HCT116 (cell line): ENCODE results near the gene C9orf85. TPM values are rescaled to one million over a fixed set of nuclear protein-coding genes. Genes with fewer than 3 reads are reported as not detected.

Experiments used
- ATAC-seq: fragments of 200-7000 bp; cut with Tn5 transposase; 2 replicates; pipeline ENCODE4 v1.9.1; 2020; ENCODE audit warnings: mild to moderate bottlenecking, moderate library complexity
- BruUV-seq: library from RNA; stranded (reverse); fragments of 400-500 nt; replicated peaks from 2 replicates; lab custom pipeline; 2021; lab: Mats Ljungman, UMichigan
- CTCF ChIA-PET: fragments of 300-600 bp; sonication (Branson Sonifier 250); formaldehyde crosslinking; loops from one replicate; lab custom pipeline; 2021; ENCODE audit warnings: antibody characterized with exemption; lab: Charles Lee
- POLR2A ChIA-PET: fragments of 300-600, 350-600 bp; sonication (Branson Sonifier 250); formaldehyde crosslinking; loops from one replicate; lab custom pipeline; 2021; ENCODE audit warnings: antibody characterized with exemption; lab: Charles Lee
- RAD21 ChIA-PET, 2 experiments: fragments of 300-600 bp; sonication (Branson Sonifier 250); formaldehyde crosslinking; loops; one replicate each; lab custom pipeline; 2023; ENCODE audit warnings: low total read pairs in 2 of 2; ENCODE audit not compliant: uncharacterized antibody in 2 of 2, unreplicated experiment in 2 of 2, low non-redundant PET in 1 of 2; lab: Charles Lee
- DNase-seq: peaks from one replicate; pipeline ENCODE4 v3.0.0-alpha.2; 2010; ENCODE audit warnings: low read depth, low spot score
- H2AFZ ChIP-seq: fragments of 200-600 bp; shearing (Covaris generic), sonication (generic); 2 replicates; pipeline ENCODE4 v1.6.1; 2017; ENCODE audit warnings: low read depth, mixed run types, mixed read lengths, antibody characterized with exemption, low read length; ENCODE audit not compliant: poor library complexity, severe bottlenecking
- H3K27ac ChIP-seq: 2 replicates; pipeline ENCODE4 v1.5.1; 2012; ENCODE audit warnings: low read depth, low read length
- H3K27me3 ChIP-seq: fragments of 200-600 bp; sonication (generic); 2 replicates; pipeline ENCODE4 v1.6.1; 2016; ENCODE audit warnings: mixed run types, low read length, mixed read lengths; ENCODE audit not compliant: insufficient read depth
- H3K36me3 ChIP-seq, 2 experiments: fragments of 200-500 bp in 1 of 2; fragments of 200-600 bp in 1 of 2; sonication (Bioruptor generic) in 1 of 2; sonication (generic) in 1 of 2; 2 replicates each; pipeline versions ENCODE4 v1.5.1 to v1.6.1; 2014 to 2016; ENCODE audit warnings: low read length in 2 of 2, inconsistent platforms in 1 of 2, mixed read lengths in 1 of 2, mixed run types in 1 of 2; ENCODE audit not compliant: insufficient read depth in 2 of 2, control insufficient read depth in 1 of 2
- H3K4me1 ChIP-seq, 2 experiments: fragments of 200-600 bp in 1 of 2; sonication (generic) in 1 of 2; 2 replicates each; pipeline versions ENCODE4 v1.5.1 to v1.6.1; 2012 to 2017; ENCODE audit warnings: low read length in 2 of 2, inconsistent platforms in 1 of 2, mild to moderate bottlenecking in 1 of 2, mixed read lengths in 1 of 2, mixed run types in 1 of 2, moderate library complexity in 1 of 2; ENCODE audit not compliant: insufficient read depth in 2 of 2, control insufficient read depth in 1 of 2
- H3K4me2 ChIP-seq: fragments of 200-600 bp; sonication (generic); 2 replicates; pipeline ENCODE4 v1.6.1; 2017; ENCODE audit warnings: mixed run types, low read length, mixed read lengths
- H3K4me3 ChIP-seq, 2 experiments: fragments of 200-600 bp in 1 of 2; sonication (generic) in 1 of 2; replicated peaks in 1 of 2; 2 replicates each; pipeline ENCODE4 v1.5.1; 2011 to 2016; ENCODE audit warnings: low read length in 2 of 2, control low read depth in 1 of 2, low read depth in 1 of 2, mild to moderate bottlenecking in 1 of 2, mixed read lengths in 1 of 2, mixed run types in 1 of 2
- H3K79me2 ChIP-seq: fragments of 200-600 bp; sonication (generic); 2 replicates; pipeline ENCODE4 v1.6.1; 2017; ENCODE audit warnings: mild to moderate bottlenecking, mixed run types, low read length, moderate library complexity, mixed read lengths; ENCODE audit not compliant: insufficient read depth
- H3K9ac ChIP-seq: fragments of 200-600 bp; sonication (generic); 2 replicates; pipeline ENCODE4 v1.6.1; 2016; ENCODE audit warnings: low read length, mixed read lengths
- H3K9me2 ChIP-seq: fragments of 200-600 bp; sonication (generic), shearing (Covaris generic); 2 replicates; pipeline ENCODE4 v1.6.1; 2017; ENCODE audit warnings: mixed run types, mild to moderate bottlenecking, moderate library complexity; ENCODE audit not compliant: insufficient read depth
- H3K9me3 ChIP-seq, 2 experiments: fragments of 200-500 bp in 1 of 2; fragments of 200-600 bp in 1 of 2; sonication (Bioruptor generic) in 1 of 2; sonication (generic) in 1 of 2; 2 replicates each; pipeline ENCODE4 v1.6.1; 2014 to 2017; ENCODE audit warnings: low read length in 2 of 2, mixed read lengths in 2 of 2, inconsistent platforms in 1 of 2, low read depth in 1 of 2, mild to moderate bottlenecking in 1 of 2, mixed run types in 1 of 2, moderate library complexity in 1 of 2; ENCODE audit not compliant: control insufficient read depth in 1 of 2, insufficient read depth in 1 of 2
- H4K20me1 ChIP-seq: fragments of 200-600 bp; sonication (generic), shearing (Covaris generic); 2 replicates; pipeline ENCODE4 v1.6.1; 2017; ENCODE audit warnings: mixed run types, mild to moderate bottlenecking, moderate library complexity; ENCODE audit not compliant: insufficient read depth
- EZH2 ChIP-seq: fragments of 200-600 bp; sonication (generic); IDR thresholded peaks from 2 replicates; pipeline ENCODE4 v1.6.1; 2017; ENCODE audit warnings: antibody characterized with exemption, mixed run types
- EZH2phosphoT487 ChIP-seq: fragments of 200-600 bp; IDR thresholded peaks from 2 replicates; pipeline ENCODE4 v1.6.1; 2018; ENCODE audit warnings: antibody characterized with exemption, borderline replicate concordance
- FOSL1 ChIP-seq: IDR thresholded peaks from 2 replicates; pipeline ENCODE4 v1.6.1; 2012; ENCODE audit warnings: low read depth
- JUND ChIP-seq: IDR thresholded peaks from 2 replicates; pipeline ENCODE4 v1.6.1; 2012
- RAD21 ChIP-seq: IDR thresholded peaks from 2 replicates; pipeline ENCODE4 v1.6.1; 2012; ENCODE audit warnings: low read depth, mild to moderate bottlenecking
- SIN3A ChIP-seq: IDR thresholded peaks from 2 replicates; pipeline ENCODE4 v1.6.1; 2012; ENCODE audit warnings: low read depth
- SP1 ChIP-seq: IDR thresholded peaks from 2 replicates; pipeline ENCODE4 v1.6.1; 2012; ENCODE audit warnings: low read depth
- SRF ChIP-seq: IDR thresholded peaks from 2 replicates; pipeline ENCODE4 v1.6.1; 2012; ENCODE audit warnings: low read depth
- TCF7L2 ChIP-seq: IDR thresholded peaks from 2 replicates; pipeline ENCODE4 v1.7.0; 2011; ENCODE audit warnings: borderline replicate concordance, inconsistent platforms; ENCODE audit not compliant: insufficient read depth, insufficient read length; ENCODE audit errors: extremely low read depth
- ZFX ChIP-seq: fragments of 450-650 bp; IDR thresholded peaks from 2 replicates; pipeline ENCODE4 v1.6.1; 2017
- intact Hi-C: fragments of 100-400 bp; cut with micrococcal nuclease; formaldehyde crosslinking; loops from 2 replicates; pipeline ENCODE4 v1.10.0; 2022
- total RNA-seq: library from RNA; stranded (reverse); gene quantifications from one replicate; pipeline ENCODE4 v1.2.1, GENCODE V29; 2021; ENCODE audit not compliant: unreplicated experiment
- TF ChIP-seq, protein P1 (sequence below): IDR thresholded peaks from 2 replicates; pipeline ENCODE4 v1.6.1; 2011; ENCODE audit warnings: mild to moderate bottlenecking, low read length, moderate library complexity; ENCODE audit not compliant: insufficient replicate concordance; ENCODE audit errors: extremely low read depth

Gene C9orf85
- total RNA-seq, 1 experiment from 2014 or later = 12.4 TPM

DNA sequence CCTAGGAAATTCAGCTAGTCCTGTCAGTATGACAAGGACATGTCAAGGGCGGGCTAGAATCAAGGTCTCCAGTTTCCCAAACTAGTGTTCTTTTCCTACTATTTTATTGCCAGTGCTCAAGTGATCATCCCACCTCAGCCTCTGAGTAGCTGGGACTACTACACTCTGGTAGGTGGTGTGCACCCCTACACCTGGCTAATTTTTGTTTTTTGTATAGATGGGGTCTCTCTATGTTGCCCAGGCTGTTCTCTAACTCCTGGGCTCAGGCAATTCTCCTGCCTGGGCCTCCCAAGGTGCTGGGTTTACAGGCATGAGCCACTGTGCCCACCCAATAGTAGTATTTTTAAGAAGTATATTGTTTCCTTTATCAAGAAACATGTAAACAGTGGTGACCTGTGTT lies 54.0 kb downstream of the C9orf85 start:
- Histone ChIP-seq H3K36me3 (no peaks in the 10 kb centered on the region), H3K4me2 (no peak overlapping the region), H3K4me3 (no peak overlapping the region), H3K9me3 (peaks cover 4 to 7% of the 10 kb centered on the region in 2 experiments; a peak in 2 of 4 replicates), H3K79me2 (no peaks in the 10 kb centered on the region), H4K20me1 (no peaks in the 10 kb centered on the region), H3K27me3 (no peaks in the 10 kb centered on the region), H2AFZ (no peak overlapping the region), H3K9ac (no peak overlapping the region), H3K4me1 (no peaks in the 10 kb centered on the region), H3K27ac (no peak overlapping the region), H3K9me2 (no peaks in the 10 kb centered on the region)
- TF ChIP-seq SP1 = no peak
- TF ChIP-seq ZFX = no peak
- TF ChIP-seq RAD21 = no peak
- no peak for TF ChIP-seq EZH2phosphoT487
- TF ChIP-seq JUND = no peak
- TF ChIP-seq, protein P1, sequence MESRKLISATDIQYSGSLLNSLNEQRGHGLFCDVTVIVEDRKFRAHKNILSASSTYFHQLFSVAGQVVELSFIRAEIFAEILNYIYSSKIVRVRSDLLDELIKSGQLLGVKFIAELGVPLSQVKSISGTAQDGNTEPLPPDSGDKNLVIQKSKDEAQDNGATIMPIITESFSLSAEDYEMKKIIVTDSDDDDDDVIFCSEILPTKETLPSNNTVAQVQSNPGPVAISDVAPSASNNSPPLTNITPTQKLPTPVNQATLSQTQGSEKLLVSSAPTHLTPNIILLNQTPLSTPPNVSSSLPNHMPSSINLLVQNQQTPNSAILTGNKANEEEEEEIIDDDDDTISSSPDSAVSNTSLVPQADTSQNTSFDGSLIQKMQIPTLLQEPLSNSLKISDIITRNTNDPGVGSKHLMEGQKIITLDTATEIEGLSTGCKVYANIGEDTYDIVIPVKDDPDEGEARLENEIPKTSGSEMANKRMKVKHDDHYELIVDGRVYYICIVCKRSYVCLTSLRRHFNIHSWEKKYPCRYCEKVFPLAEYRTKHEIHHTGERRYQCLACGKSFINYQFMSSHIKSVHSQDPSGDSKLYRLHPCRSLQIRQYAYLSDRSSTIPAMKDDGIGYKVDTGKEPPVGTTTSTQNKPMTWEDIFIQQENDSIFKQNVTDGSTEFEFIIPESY = no peak
- TF ChIP-seq EZH2 = no peak
- TF ChIP-seq SRF = no peak
- TF ChIP-seq SIN3A = no peak
- no peak for TF ChIP-seq TCF7L2
- no peak for TF ChIP-seq FOSL1
- RAD21 ChIA-PET = no interaction called here
- no peak for DNase-seq
- intact Hi-C loops = no loop called here
- POLR2A ChIA-PET = no interaction called here
- CTCF ChIA-PET = no interaction called here
- no peak for ATAC-seq
- BruUV-seq = no TSS peak
